HCT116 (cell line): ENCODE measurements around the gene RNU1-4. TPM values are rescaled to one million over a fixed set of nuclear protein-coding genes. Genes with fewer than 3 reads are reported as not detected.
"Not testable (repeated sequence)": the region's sequence is repeated elsewhere in the genome, so short reads cannot be mapped to it uniquely, and the experiment has no call there.

Experiments used
- ATAC-seq: fragments of 200-7000 bp; cut with Tn5 transposase; 2 replicates; pipeline ENCODE4 v1.9.1; 2020; ENCODE audit warnings: mild to moderate bottlenecking, moderate library complexity
- BruUV-seq: library from RNA; stranded (reverse); fragments of 400-500 nt; replicated peaks from 2 replicates; lab custom pipeline; 2021; lab: Mats Ljungman, UMichigan
- CTCF ChIA-PET: fragments of 300-600 bp; sonication (Branson Sonifier 250); formaldehyde crosslinking; loops from one replicate; lab custom pipeline; 2021; ENCODE audit warnings: antibody characterized with exemption; lab: Charles Lee
- POLR2A ChIA-PET: fragments of 300-600, 350-600 bp; sonication (Branson Sonifier 250); formaldehyde crosslinking; loops from one replicate; lab custom pipeline; 2021; ENCODE audit warnings: antibody characterized with exemption; lab: Charles Lee
- RAD21 ChIA-PET, 2 experiments: fragments of 300-600 bp; sonication (Branson Sonifier 250); formaldehyde crosslinking; loops; one replicate each; lab custom pipeline; 2023; ENCODE audit warnings: low total read pairs in 2 of 2; ENCODE audit not compliant: uncharacterized antibody in 2 of 2, unreplicated experiment in 2 of 2, low non-redundant PET in 1 of 2; lab: Charles Lee
- DNase-seq: peaks from one replicate; pipeline ENCODE4 v3.0.0-alpha.2; 2010; ENCODE audit warnings: low read depth, low spot score
- H2AFZ ChIP-seq: fragments of 200-600 bp; shearing (Covaris generic), sonication (generic); 2 replicates; pipeline ENCODE4 v1.6.1; 2017; ENCODE audit warnings: low read depth, mixed run types, mixed read lengths, antibody characterized with exemption, low read length; ENCODE audit not compliant: poor library complexity, severe bottlenecking
- H3K27ac ChIP-seq: 2 replicates; pipeline ENCODE4 v1.5.1; 2012; ENCODE audit warnings: low read depth, low read length
- H3K27me3 ChIP-seq: fragments of 200-600 bp; sonication (generic); 2 replicates; pipeline ENCODE4 v1.6.1; 2016; ENCODE audit warnings: mixed run types, low read length, mixed read lengths; ENCODE audit not compliant: insufficient read depth
- H3K36me3 ChIP-seq, 2 experiments: fragments of 200-500 bp in 1 of 2; fragments of 200-600 bp in 1 of 2; sonication (Bioruptor generic) in 1 of 2; sonication (generic) in 1 of 2; 2 replicates each; pipeline versions ENCODE4 v1.5.1 to v1.6.1; 2014 to 2016; ENCODE audit warnings: low read length in 2 of 2, inconsistent platforms in 1 of 2, mixed read lengths in 1 of 2, mixed run types in 1 of 2; ENCODE audit not compliant: insufficient read depth in 2 of 2, control insufficient read depth in 1 of 2
- H3K4me1 ChIP-seq, 2 experiments: fragments of 200-600 bp in 1 of 2; sonication (generic) in 1 of 2; 2 replicates each; pipeline versions ENCODE4 v1.5.1 to v1.6.1; 2012 to 2017; ENCODE audit warnings: low read length in 2 of 2, inconsistent platforms in 1 of 2, mild to moderate bottlenecking in 1 of 2, mixed read lengths in 1 of 2, mixed run types in 1 of 2, moderate library complexity in 1 of 2; ENCODE audit not compliant: insufficient read depth in 2 of 2, control insufficient read depth in 1 of 2
- H3K4me2 ChIP-seq: fragments of 200-600 bp; sonication (generic); 2 replicates; pipeline ENCODE4 v1.6.1; 2017; ENCODE audit warnings: mixed run types, low read length, mixed read lengths
- H3K4me3 ChIP-seq, 2 experiments: fragments of 200-600 bp in 1 of 2; sonication (generic) in 1 of 2; replicated peaks in 1 of 2; 2 replicates each; pipeline ENCODE4 v1.5.1; 2011 to 2016; ENCODE audit warnings: low read length in 2 of 2, control low read depth in 1 of 2, low read depth in 1 of 2, mild to moderate bottlenecking in 1 of 2, mixed read lengths in 1 of 2, mixed run types in 1 of 2
- H3K79me2 ChIP-seq: fragments of 200-600 bp; sonication (generic); 2 replicates; pipeline ENCODE4 v1.6.1; 2017; ENCODE audit warnings: mild to moderate bottlenecking, mixed run types, low read length, moderate library complexity, mixed read lengths; ENCODE audit not compliant: insufficient read depth
- H3K9ac ChIP-seq: fragments of 200-600 bp; sonication (generic); 2 replicates; pipeline ENCODE4 v1.6.1; 2016; ENCODE audit warnings: low read length, mixed read lengths
- H3K9me2 ChIP-seq: fragments of 200-600 bp; sonication (generic), shearing (Covaris generic); 2 replicates; pipeline ENCODE4 v1.6.1; 2017; ENCODE audit warnings: mixed run types, mild to moderate bottlenecking, moderate library complexity; ENCODE audit not compliant: insufficient read depth
- H3K9me3 ChIP-seq, 2 experiments: fragments of 200-500 bp in 1 of 2; fragments of 200-600 bp in 1 of 2; sonication (Bioruptor generic) in 1 of 2; sonication (generic) in 1 of 2; 2 replicates each; pipeline ENCODE4 v1.6.1; 2014 to 2017; ENCODE audit warnings: low read length in 2 of 2, mixed read lengths in 2 of 2, inconsistent platforms in 1 of 2, low read depth in 1 of 2, mild to moderate bottlenecking in 1 of 2, mixed run types in 1 of 2, moderate library complexity in 1 of 2; ENCODE audit not compliant: control insufficient read depth in 1 of 2, insufficient read depth in 1 of 2
- H4K20me1 ChIP-seq: fragments of 200-600 bp; sonication (generic), shearing (Covaris generic); 2 replicates; pipeline ENCODE4 v1.6.1; 2017; ENCODE audit warnings: mixed run types, mild to moderate bottlenecking, moderate library complexity; ENCODE audit not compliant: insufficient read depth
- intact Hi-C: fragments of 100-400 bp; cut with micrococcal nuclease; formaldehyde crosslinking; loops from 2 replicates; pipeline ENCODE4 v1.10.0; 2022
- total RNA-seq: library from RNA; stranded (reverse); gene quantifications from one replicate; pipeline ENCODE4 v1.2.1, GENCODE V29; 2021; ENCODE audit not compliant: unreplicated experiment

The RNU1-4 gene
- total RNA-seq, 1 experiment from 2014 or later: 1,685 TPM

DNA sequence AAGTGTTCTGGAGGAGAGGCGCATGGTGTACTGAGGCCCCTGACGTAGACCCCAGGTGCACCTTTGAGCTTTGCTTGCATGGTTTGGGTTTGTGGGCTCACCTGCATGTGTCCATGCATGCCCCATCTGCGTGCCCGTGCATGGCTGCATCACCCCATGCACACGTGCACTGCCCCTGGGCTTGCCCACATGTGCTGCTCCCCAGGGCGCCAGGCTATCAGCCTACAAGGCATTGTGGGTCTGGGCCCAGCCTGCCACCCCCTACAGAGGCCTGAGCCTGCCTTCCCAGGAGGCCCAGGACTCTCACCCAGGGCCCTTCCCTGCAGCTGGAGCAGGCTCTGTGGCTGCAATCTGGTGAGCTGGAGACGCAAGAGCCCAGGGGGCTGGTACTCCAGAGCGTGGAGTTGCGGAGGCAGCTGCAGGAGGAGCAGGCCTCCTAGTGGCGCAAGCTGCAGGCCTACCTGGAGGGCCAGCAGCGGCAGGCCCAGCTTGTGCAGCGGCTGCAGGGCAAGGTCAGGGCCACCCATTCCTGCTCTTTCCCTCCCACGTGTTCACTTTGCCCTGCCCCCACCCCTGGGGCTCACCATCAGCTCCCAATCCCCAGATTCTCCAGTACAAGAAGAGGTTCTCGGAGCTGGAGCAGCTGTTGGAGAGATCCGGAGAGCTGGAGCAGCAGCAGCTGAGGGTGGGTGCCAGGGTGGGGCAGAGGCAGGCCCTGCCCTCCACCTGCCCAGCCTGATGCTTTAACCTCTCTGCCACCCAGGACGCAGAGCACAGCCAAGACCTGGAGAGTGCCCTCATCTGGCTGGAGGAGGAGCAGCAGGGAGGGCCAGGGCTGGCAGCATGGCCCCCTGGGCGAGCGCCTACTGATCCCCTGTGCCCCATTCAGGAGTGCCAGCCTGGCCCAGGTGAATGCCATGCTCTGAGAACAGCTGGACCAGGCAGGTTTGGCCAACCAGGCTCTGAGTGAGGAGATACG, 9.9 kb downstream of the RNU1-4 start:
- ATAC-seq: peak; percentile 96
- H3K27ac ChIP-seq, H3K27me3 ChIP-seq, H3K4me1 ChIP-seq, H3K79me2 ChIP-seq, H4K20me1 ChIP-seq, intact Hi-C loops, H3K9me2 ChIP-seq, H2AFZ ChIP-seq, H3K36me3 ChIP-seq, POLR2A ChIA-PET, H3K9me3 ChIP-seq, H3K4me2 ChIP-seq, H3K4me3 ChIP-seq, H3K9ac ChIP-seq, CTCF ChIA-PET, DNase-seq, RAD21 ChIA-PET: not testable (repeated sequence)
- TSS peak; percentile 75 for BruUV-seq

DNA sequence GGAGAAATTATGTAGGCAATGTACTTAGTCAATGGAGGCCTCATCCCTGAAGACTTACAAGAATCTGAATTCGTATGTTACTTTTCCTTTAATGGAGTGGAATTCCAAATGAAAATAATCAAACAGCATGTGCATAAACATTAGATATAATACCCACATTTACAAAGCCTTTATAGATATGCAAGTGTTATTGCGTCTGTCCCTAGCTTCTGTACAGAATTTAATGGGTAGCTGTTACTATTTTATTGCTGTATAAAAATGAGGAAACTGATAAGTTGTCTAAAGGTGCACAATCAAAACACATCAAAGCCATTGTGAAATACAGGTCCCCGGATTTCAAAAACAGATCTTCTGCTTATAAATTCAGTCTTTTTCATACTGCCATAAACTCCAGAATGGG, 12.5 kb downstream of the RNU1-4 start:
- ATAC-seq, H3K36me3 ChIP-seq, POLR2A ChIA-PET, H2AFZ ChIP-seq, CTCF ChIA-PET, DNase-seq, intact Hi-C loops, H3K27ac ChIP-seq, H3K9ac ChIP-seq, H3K4me3 ChIP-seq, H3K9me2 ChIP-seq, H3K4me1 ChIP-seq, H3K27me3 ChIP-seq, H3K4me2 ChIP-seq, BruUV-seq, H4K20me1 ChIP-seq, RAD21 ChIA-PET, H3K9me3 ChIP-seq, H3K79me2 ChIP-seq: not testable (repeated sequence)

DNA sequence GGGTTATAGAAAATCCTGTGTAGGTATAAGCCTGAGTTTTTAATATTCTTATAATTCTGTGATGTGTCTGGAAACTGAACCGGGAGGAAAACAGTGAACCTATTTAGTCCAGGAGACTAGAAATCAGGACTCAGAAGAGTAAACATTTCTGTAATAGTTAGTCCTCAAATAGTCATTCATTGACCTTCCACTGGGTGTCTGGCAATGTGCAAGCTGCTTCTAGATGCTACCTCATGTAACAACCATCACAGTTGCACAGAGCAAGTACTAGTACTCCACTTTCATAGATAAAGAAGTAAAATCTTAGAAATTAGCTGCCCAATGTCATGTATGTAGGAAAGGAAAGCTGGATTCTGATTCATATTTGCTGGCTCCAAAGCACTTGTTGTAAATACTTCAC, 15.1 kb downstream of the RNU1-4 start:
- POLR2A ChIA-PET, H3K9me2 ChIP-seq, intact Hi-C loops, H3K9ac ChIP-seq, H3K36me3 ChIP-seq, H3K27ac ChIP-seq, BruUV-seq, RAD21 ChIA-PET, DNase-seq, H3K4me2 ChIP-seq, H4K20me1 ChIP-seq, H3K9me3 ChIP-seq, H2AFZ ChIP-seq, H3K4me3 ChIP-seq, H3K4me1 ChIP-seq, H3K27me3 ChIP-seq, CTCF ChIA-PET, H3K79me2 ChIP-seq: not testable (repeated sequence)
- peak; percentile 18; the same call in 1 of the 2 replicates for ATAC-seq

DNA sequence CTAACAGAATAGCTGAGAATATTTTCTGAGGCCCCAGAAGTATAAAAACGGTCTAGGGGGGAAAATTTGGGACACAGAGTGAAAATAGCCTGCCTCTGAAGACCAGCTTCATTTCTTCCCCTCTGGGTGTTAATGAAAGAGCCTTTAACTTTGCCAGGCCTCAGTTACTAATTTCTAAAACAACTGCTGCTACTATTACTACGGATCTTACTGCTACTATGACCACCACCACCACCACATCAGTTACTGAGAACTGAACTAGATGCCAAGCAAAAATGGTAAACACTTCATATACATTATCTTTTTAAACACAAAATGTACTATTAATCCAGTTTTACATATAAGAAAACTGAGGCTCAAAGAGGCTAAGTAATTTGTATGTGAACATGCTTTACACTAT, 15.6 kb downstream of the RNU1-4 start:
- RAD21 ChIA-PET, ATAC-seq, H3K4me1 ChIP-seq, H3K4me3 ChIP-seq, H3K27ac ChIP-seq, intact Hi-C loops, BruUV-seq, H3K9me2 ChIP-seq, CTCF ChIA-PET, H4K20me1 ChIP-seq, H3K27me3 ChIP-seq, H3K4me2 ChIP-seq, DNase-seq, H3K36me3 ChIP-seq, H3K9ac ChIP-seq, H2AFZ ChIP-seq, H3K9me3 ChIP-seq, POLR2A ChIA-PET, H3K79me2 ChIP-seq: not testable (repeated sequence)
